Measurements from ENCODE around the gene BCL7C.

The BCL7C gene

DNA sequence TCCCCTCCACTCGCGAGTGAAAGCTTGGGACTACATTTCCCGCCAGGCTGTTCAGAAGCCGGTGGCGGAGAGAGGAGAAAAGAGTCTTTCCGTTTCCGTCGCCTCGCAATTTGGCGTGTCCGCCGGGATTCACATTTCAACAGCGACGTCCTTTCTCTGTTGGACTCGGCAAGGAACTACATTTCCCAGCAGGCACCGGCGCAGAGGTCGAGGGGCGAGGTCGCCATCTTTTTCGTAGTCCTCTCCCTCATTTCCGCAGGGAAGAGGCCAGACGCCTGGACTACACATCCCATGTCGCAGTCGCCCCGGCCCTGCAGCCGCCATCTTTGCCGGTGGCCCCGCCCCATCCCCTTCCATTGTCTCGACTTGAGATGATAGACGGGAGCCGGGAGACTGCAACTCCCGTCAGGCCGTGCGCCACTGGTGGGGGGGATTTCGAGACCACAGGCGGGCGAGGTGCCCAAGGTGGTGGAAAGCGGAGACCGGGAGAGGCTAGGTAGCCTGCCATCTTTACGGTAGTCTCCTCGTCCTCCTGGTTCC, 28.6 kb upstream of the BCL7C start:
- DNase-seq (ENCODE audit: low spot score) = peak; percentile 100

DNA sequence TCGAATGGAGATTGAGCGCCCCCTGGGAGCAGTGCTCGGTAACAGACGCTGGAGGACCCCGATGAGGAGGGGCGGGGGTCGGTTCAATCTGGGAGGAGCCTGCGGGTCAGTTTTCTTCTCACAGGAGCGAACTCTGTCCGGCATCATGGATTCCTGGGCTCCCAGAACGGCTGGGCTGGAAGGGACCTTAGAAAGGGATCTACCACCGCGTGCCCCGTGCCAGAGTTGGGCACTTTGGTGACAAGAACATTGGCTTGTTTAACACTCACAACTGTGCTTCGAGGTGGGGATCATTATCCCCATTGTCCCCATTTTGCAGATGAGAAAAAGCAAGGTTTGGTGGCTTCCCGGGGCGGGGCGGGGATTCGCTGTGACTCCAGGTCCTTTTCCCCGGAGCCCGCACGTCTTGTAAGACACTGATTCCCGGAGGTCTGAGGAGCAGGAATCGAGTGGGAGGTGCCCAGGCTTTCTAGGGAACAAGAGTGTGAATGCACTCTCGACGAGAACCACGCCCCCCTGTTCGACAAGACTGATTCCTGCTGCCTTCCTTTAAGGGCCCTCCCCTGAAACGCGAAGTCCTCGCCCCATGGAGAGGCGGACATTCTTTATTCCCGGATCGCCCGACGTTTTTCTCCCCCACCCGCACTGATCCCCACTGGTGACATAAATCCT, 28.0 kb upstream of the BCL7C start:
- DNase-seq (ENCODE audit: low spot score) = peak; percentile 90

DNA sequence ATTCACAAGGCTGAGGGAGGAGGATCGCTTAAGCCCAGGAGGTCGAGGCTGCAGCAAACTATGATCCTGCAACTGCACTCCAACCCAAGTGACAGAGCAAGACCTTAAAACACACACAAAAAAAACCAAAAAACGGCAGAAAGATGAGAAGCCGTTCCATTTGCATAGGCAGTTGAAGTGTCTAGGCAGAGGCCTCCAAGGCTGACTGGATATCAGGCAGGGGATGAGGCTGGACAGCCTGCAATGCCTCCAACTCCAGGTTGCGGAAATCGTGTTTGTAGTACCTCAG, 27.5 kb upstream of the BCL7C start:
- no peak for DNase-seq (ENCODE audit: low spot score)

DNA sequence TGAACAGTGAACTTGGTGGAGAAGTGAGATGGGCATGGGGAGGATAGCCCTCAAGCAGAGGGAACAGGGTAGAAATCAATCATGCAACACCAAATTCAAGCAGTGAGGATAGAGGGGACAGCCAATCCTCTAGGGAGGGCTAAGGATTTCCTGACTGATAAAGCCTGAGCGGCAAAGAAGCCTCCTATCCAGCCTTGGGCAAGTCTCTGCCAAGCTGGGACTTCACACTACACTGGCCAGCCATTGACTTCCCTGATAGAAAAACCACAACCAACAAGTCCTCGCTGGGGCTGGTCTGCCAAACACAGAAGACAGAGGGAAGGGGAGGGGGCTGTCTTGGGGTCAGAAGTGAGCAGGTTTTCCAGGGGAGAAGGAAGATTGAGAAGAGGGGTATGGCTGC, 27.0 kb upstream of the BCL7C start:
- DNase-seq (ENCODE audit: low spot score) = no peak

DNA sequence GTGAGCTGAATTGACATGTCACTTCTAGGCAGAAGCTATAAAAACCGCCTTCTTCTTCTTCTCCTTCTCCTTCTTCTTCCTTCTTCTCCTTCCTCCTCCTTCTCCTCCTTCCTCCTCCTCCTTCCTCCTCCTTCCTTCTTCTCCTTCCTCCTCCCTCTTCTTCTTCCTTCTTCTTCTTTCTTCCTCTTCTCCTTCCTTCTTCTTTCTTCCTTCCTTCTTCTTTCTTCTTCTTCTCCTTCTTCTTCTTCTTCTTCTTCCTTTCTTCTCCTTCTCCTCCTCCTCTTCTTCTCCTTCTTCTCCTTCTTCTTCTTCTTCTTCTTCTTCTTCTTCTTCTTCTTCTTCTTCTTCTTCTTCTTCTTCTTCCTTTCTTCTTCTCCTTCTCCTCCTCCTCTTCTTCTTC, 24.7 kb upstream of the BCL7C start:
- DNase-seq (ENCODE audit: low spot score) = no peak

DNA sequence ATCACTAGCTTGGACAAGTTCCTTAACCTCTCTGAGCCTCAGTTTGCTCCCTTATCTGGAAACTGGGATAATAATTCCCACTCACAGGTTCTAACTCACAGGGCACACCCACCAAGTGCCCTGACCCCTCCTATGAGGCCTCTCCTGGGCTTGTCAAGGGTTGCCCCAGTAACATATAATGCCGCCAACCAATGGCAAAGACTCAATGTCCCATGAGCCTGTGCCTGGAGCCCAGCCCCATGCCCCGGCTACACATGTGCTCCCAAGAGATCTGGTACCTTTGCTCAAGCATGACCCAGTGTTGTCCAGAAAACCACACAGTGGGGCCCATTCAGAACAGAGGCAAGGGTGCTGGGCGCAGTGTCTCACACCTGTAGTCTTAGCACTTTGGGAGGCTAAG, 21.0 kb upstream of the BCL7C start:
- DNase-seq (ENCODE audit: low spot score) = no peak

DNA sequence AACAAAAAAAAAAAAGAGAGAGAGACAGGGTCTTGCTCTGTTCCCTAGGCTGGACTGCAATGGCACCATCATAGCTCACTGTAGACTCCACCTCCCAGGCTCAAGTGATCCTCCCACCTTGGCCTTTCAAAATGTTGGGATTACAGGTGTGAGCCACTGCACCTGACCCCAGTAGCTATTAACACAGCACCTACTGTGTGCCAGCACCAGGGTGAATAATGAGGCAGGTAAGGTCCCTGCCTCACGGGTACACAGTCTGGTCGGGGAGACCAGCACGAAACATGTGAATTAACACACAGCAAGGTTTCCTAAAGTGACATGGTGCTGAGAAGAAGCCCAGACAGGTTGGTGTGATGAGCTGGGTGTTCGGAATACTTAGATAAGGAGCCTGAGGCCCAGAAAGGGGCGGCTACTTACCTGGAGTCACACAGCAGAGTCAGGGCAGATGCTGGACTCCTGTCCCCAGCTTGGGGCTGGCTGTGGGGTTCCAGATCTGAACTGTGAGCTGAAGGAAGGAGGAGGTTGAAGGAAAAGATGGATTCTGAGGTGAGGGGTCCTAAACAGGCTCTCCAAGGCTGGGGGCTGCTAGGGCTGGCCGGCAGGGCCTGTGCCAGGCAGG, 19.0 kb upstream of the BCL7C start:
- DNase-seq (ENCODE audit: low spot score) = no peak

DNA sequence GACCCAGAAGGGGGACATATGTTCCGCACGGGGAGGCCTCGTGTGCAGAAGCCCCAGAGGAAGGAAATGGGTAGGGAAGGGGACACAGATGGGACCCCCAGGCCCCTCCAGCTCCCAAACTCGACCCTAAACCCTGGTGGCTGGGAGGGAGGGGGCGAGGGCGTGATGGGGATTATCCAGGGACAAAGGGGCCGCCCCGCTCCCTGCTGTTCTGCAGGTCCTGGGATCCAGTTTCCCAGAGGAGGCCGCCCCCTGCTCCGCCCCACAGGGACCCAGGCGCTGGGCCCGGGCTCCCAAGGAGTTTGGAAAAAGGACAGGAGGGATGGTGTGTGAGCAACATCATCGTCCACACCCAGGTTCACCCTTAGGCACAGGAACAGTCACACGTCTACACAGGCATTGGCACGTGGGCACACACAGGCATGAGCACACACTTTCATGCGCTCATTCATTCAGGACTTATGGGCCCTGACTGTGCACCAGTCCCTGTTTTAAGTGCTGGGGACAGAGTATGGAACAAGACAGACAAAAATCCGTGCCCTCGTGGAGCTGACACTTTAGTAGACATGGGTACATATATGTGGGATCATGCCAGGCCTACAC, 16.7 kb upstream of the BCL7C start:
- no peak for DNase-seq (ENCODE audit: low spot score)

DNA sequence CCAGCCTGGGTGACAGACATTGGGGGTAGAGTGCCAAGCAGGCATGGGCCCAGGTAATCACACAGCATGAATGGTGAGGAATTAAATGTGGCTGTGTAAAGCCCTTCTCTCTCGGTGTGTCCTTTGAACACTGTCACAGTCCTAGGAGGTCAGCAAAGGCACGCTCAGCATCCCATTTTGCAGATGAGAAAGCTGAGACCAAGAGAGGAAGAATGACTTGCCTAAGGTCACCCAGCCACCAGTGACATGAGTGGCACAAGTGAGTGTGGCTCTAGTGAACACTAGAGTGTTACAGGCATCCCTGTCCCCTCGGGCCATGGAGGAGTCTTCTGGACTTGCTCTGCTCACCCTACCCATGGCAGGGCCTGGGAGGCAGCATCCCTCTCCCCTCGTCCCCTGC, 13.2 kb upstream of the BCL7C start:
- DNase-seq (ENCODE audit: low spot score) = no peak

DNA sequence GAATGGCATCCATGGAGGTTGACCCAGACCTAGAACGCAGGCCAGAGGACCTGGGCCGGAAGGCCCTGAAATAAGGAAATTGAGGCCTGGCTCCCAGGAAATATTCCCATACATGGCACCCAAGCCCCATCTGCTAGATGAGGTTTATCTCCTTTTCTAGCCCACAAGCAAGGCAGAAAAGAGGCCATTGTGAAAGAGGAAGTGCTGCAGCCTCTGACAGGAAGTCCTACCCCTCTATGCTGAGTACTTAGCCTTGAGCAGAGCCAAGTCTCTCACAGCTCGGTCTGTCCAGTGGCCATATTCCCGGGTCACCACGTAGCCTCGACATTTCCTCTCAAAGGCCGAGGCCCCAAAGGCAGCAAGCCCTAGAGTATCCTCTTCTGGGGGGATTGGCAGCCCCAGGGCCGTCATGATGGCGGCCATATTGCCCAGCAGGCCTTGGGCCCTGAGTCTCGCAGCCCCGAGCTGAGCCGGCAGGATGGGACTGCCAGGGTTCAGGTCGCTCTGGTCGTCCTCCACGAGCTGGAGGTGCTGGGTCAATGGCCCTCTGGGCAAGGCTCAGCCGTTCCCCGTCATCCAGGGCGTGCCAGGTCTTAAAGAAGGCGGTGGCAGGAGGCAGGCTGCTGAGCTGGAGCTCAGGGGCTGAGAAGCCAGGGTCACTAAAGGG, 10.4 kb upstream of the BCL7C start:
- DNase-seq (ENCODE audit: low spot score) = no peak

DNA sequence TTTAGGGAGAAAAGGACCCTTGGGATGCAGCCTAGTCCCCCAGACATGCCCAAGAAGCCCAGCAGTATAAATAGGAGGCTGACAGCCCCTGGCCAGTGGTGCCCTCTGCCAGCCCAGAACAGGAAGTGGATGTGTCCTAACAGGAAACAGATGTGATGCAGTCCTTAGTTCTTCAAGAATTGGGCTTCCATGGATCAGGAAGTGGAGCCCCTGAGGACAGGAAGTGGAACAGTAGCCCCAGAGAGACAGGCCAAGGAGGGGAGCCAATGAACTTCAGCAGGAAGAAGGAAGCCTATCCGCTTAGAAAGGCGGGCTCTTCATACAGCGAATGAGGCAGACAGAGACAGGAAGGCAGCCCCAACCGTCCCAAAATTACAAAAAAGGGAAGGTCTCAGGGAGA, 9.7 kb upstream of the BCL7C start:
- no peak for DNase-seq (ENCODE audit: low spot score)

DNA sequence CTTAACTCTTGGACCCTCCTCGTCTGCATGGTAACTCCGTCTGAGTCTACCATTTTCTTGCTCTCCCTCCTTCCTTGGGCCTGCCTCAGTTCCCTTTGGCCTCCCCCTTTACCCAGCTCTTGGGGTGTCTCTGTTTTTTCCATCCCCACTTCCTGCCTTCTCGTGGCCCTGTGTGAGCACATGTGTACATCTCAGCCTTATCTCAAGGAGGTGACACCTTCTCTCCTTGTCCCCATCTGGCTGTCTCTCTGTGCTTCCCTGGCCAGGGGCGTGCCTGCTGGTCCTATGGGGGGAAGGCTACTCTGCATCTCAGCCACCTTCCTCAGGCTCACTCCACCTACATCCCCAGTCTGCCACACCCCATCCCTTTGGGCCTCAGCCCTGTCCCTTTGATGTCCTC, 9.1 kb upstream of the BCL7C start:
- no peak for DNase-seq (ENCODE audit: low spot score)

DNA sequence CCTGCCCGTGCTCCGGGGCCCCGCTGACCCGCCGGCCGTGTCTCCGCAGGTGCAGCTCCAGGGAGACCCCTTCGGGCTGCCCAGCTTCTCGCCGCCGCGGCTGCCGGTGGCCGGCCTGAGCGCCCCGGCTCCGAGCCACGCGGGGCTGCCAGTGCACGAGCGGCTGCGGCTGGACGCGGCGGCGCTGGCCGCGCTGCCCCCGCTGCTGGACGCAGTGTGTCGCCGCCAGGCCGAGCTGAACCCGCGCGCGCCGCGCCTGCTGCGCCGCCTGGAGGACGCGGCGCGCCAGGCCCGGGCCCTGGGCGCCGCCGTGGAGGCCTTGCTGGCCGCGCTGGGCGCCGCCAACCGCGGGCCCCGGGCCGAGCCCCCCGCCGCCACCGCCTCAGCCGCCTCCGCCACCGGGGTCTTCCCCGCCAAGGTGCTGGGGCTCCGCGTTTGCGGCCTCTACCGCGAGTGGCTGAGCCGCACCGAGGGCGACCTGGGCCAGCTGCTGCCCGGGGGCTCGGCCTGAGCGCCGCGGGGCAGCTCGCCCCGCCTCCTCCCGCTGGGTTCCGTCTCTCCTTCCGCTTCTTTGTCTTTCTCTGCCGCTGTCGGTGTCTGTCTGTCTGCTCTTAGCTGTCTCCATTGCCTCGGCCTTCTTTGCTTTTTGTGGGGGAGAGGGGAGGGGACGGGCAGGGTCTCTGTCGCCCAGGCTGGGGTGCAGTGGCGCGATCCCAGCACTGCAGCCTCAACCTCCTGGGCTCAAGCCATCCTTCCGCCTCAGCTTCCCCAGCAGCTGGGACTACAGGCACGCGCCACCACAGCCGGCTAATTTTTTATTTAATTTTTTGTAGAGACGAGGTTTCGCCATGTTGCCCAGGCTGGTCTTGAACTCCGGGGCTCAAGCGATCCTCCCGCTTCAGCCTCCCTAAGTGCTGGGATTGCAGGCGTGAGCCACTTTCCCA, 8.4 kb upstream of the BCL7C start:
- DNase-seq (ENCODE audit: low spot score) = peak; percentile 49

DNA sequence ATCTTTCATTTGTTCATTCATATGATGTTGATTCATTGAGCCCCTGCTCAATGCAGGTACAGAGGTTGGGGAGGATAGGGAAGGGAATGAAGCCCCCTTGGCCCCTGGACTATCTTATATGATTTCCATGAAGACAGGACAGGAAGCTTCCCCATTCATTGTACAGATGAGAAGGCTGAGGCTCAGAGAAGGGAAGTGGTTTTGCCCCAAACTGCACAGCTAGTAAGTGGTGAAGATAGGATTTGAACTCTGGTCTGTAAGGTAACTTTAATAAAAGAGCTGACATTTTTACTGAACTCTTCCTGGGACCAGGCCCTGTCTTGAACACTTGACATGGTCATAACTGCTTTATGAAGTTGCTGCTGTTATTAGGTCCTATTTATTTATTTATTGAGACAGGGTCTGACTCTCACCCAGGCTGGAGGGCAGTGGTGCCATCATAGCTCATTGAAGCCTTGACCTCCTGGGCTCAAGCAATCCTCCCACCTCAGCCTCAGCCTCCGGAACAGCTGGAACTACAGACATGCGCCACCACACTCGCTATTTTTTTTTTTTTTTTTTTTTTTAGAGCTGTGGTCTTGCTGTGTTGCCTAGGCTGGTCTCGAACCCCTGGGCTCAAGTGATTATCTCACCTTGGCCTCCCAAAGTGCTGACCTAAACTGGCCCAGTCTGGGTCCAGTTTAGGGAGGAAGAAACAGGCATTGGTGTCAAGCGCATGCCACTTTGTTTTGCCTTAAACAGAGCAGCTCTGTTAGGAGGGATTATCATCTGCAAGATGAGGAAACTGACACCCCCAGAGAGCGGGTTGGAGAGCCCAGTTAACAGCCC, 7.5 kb upstream of the BCL7C start:
- no peak for DNase-seq (ENCODE audit: low spot score)

DNA sequence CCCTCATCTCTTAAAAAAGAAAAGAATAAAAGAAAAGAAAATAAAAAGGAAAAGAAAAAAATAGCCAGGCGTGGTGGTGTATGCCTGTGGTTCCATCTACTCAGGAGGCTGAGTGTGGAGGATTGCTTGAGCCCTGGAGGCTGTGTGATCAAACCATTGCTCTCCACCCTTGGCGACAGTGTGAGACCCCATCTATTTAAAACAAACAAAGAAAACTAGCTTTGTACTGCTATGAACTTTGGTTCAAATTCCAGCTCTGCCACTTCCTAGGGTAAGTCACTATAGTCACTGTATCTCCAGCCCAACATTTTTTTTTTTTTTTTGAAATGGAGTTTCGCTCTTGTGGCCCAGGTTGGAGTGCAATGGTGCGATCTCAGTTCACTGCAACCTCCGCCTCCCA, 6.7 kb upstream of the BCL7C start:
- DNase-seq (ENCODE audit: low spot score) = no peak

DNA sequence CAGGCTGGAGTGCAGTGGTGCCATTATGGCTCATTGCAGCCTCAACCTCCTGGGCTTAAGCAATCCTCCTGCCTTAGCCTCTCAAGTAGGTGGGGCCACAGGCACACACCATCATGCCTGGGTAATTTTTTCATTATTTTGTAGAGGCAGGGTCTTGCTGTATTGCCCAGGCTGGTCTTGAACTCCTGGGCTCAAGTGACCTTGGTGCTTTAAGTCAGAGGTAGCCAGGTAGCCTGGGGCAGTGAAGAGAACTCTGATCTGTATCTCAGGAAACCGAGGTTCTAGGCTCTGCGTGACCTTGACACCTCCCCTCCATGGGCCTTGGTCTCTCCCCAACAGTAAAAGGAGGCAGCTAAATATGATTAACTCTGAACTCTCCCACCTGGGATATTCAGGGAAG, 5.9 kb upstream of the BCL7C start:
- no peak for DNase-seq (ENCODE audit: low spot score)

DNA sequence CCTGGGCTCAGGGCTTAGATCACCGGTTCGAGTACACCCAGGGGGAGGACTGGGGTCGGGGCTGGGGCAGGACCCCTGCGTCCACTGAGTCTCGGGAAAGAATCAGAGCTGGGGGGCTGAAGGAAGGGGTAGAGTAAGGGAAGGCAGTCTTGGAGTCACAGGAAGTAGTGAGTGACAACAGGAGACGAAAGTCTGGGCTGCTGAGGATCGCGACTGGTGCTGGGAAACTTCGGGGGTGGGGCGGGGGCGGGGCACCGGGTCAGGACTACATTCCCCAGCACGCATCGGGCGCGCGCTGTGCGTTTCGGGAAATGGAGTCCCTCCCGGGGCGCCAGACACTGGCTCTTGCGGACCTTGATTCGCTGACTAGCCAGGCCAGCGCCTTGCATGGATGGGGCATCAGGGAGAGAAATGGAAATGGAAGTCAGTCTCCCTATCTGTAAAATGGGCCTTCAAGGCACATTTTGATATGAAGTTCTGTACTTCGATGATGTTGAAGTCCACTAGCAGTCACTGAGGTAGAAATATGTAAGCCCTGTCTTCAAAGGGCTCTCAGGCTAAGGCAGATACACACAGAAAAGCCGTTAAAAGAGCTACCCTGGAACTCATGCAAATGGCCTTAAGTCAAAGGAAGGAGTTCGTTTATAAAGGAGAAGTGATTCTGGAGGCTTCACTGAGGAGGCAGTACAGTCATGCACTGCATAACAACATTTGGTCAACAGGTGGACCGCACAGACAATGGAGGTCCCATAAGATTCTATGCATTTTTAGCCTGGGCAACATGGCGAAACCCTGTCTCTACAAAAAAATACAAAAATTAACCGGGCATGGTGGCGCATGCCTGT, 3.2 kb upstream of the BCL7C start:
- DNase-seq (ENCODE audit: low spot score) = peak; percentile 78

DNA sequence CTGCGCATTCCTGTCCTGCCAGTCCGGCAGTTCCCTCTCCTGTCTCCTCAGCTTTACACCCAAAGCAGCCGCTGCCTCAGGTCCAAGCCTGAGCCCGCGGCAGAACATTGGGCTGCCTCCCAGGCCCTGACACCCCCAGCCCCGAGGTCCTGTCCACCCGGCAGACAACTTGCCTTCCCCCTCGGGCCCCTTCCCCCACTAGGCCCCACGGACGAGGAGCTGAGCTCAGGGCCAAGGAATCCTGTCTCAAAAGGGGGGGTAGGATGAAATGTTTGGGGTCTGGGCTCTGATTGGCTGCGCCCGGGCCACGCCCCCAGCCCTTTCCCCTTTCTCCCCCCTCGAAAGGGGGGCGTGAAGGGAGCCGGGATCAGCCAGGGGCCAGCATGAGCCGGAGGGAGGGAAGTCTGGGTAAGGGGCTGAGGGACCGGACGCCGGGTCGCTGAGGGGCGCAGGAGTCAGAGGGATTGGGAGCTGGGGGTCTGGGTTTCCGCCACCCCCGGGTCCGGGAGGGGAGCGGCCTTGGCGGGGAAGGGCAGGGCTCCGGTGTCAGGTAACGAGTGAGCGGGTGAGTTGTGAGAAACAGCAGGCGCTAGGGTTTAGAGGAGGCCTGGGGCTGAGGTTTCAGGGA, 2.5 kb upstream of the BCL7C start, which contains the start of gene CTF1:
Gene CTF1 (plus strand): TSS at position 354 of the 628 bp plus-strand sequence. CDS start 30 bp downstream, at position 384.
- no peak for DNase-seq (ENCODE audit: low spot score)

DNA sequence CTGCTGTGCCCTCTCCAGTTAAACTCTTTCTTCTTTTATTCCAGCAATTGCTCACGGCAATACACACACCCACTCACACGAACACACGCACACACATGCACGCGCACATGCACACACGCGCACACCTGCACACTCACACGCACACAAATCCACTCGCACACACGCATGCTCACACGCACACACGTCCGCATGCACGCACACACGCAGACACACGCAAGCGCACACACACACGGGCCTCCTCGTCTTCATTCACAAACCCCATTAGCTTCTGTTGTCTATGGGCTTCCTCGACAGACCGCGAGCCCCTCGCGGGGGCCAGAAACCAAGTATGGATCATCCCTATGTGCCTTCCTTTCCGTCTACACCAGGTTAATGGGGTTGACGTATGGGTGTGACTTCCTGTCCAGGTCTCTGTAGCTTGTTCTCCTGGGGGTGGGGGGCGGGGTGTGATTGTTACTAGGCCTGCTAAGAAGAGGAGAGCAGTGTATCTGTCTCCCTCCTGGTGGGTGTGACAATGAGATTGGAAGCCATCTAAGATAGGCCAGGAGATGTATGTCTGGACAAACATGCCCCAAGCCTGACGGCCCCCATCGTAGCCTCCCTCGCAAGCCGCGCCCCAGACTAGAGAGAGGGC, 1.9 kb upstream of the BCL7C start:
- no peak for DNase-seq (ENCODE audit: low spot score)
